HepG2 (cell line): Measurements from ENCODE around the gene CADM3. TPM values are rescaled to one million over a fixed set of nuclear protein-coding genes. Genes with fewer than 3 reads are reported as not detected.

Experiments
- ATAC-seq: fragments of 200-7000 bp; cut with Tn5 transposase; 3 replicates; pipeline ENCODE4 v1.9.1; 2020; ENCODE audit warnings: mild to moderate bottlenecking, moderate library complexity
- BruUV-seq: library from RNA; stranded (reverse); fragments of 400-500 nt; replicated peaks from 2 replicates; lab custom pipeline; 2021; lab: Mats Ljungman, UMichigan
- CTCF ChIA-PET: fragments of 300-600 bp; formaldehyde crosslinking; extraction: SDS; loops from one replicate; lab custom pipeline; 2021; ENCODE audit warnings: low total read pairs, inconsistent platforms, low intra/inter-chr PET ratio; lab: Yijun Ruan, JAX
- POLR2A ChIA-PET: fragments of 350-600 bp; sonication (Branson Sonifier 250); formaldehyde crosslinking; loops from one replicate; lab custom pipeline; 2020; ENCODE audit warnings: antibody characterized with exemption, inconsistent platforms; lab: Yijun Ruan, JAX
- DNase-seq: peaks from one replicate; pipeline ENCODE4 v3.0.0-alpha.2; 2015; ENCODE audit warnings: low spot score
- FAIRE-seq: peaks from 3 replicates; lab custom pipeline; 2011; peaks lifted over from hg19 to GRCh38; lab: Jason Lieb, UNC
- H2AFZ ChIP-seq: one replicate; pipeline ENCODE4 v1.6.1; 2011; ENCODE audit warnings: low read length, inconsistent platforms
- H3K27ac ChIP-seq: fragments of 300-600 bp; 3 replicates; pipeline ENCODE4 v1.8.0; 2011; ENCODE audit warnings: mixed run types, mild to moderate bottlenecking, mixed read lengths, low read length, inconsistent platforms; ENCODE audit not compliant: insufficient read depth; ENCODE audit errors: extremely low read length
- H3K27me3 ChIP-seq, 2 experiments: fragments of 200-600 bp in 1 of 2; 2 replicates in 1 of 2; 3 replicates in 1 of 2; pipeline versions ENCODE4 v1.6.0 to v1.8.0; 2011; ENCODE audit warnings: low read length in 2 of 2, mild to moderate bottlenecking in 2 of 2, moderate library complexity in 2 of 2, inconsistent platforms in 1 of 2; ENCODE audit not compliant: insufficient read depth in 2 of 2, control insufficient read depth in 1 of 2
- H3K36me3 ChIP-seq, 2 experiments: fragments of 200-600 bp in 1 of 2; replicated peaks in 1 of 2; 2 replicates in 1 of 2; 3 replicates in 1 of 2; pipeline versions ENCODE4 v1.5.1 to v1.8.0; 2011; ENCODE audit warnings: low read length in 2 of 2, inconsistent platforms in 1 of 2; ENCODE audit not compliant: insufficient read depth in 2 of 2, control insufficient read depth in 1 of 2
- H3K4me1 ChIP-seq: 2 replicates; pipeline ENCODE4 v1.5.1; 2012; ENCODE audit warnings: low read length, inconsistent platforms; ENCODE audit not compliant: insufficient read depth
- H3K4me2 ChIP-seq: 2 replicates; pipeline ENCODE4 v1.6.0; 2011; ENCODE audit warnings: low read depth, low read length, inconsistent platforms
- H3K4me3 ChIP-seq, 3 experiments: fragments of 200-600 bp in 1 of 3; sonication (generic), shearing (Covaris generic) in 1 of 3; replicated peaks in 1 of 3; 2 replicates each; pipeline ENCODE4 v1.5.1; 2011 to 2016; ENCODE audit warnings: low read length in 3 of 3, inconsistent platforms in 2 of 3, low read depth in 2 of 3, mild to moderate bottlenecking in 2 of 3, control low read depth in 1 of 3, mixed read lengths in 1 of 3; ENCODE audit not compliant: insufficient read depth in 1 of 3
- H3K79me2 ChIP-seq: one replicate; pipeline ENCODE4 v1.6.1; 2011; ENCODE audit warnings: low read length, inconsistent platforms; ENCODE audit not compliant: insufficient read depth
- H3K9ac ChIP-seq: 2 replicates; pipeline ENCODE4 v1.6.0; 2011; ENCODE audit warnings: mild to moderate bottlenecking, low read depth, low read length, inconsistent platforms; ENCODE audit not compliant: insufficient read depth
- H3K9me3 ChIP-seq: 2 replicates; pipeline ENCODE4 v1.5.1; 2012; ENCODE audit warnings: mild to moderate bottlenecking, low read length
- H4K20me1 ChIP-seq: 2 replicates; pipeline ENCODE4 v1.6.0; 2011; ENCODE audit warnings: inconsistent platforms, mild to moderate bottlenecking, low read length, moderate library complexity; ENCODE audit not compliant: insufficient read depth
- KDM3A ChIP-seq: IDR thresholded peaks from 2 replicates; pipeline ENCODE4 v1.6.1; 2018; ENCODE audit warnings: low read depth, missing compliant biosample characterization
- KLF15 ChIP-seq: sonication (generic); formaldehyde crosslinking; IDR thresholded peaks from 2 replicates; pipeline ENCODE4 v1.8.1; 2023; ENCODE audit warnings: borderline replicate concordance, mild to moderate bottlenecking, inconsistent platforms, missing genetic modification reagents, mixed read lengths
- NCOA2 ChIP-seq: sonication (generic); formaldehyde crosslinking; IDR thresholded peaks from 2 replicates; pipeline ENCODE4 v1.8.0; 2022; ENCODE audit warnings: inconsistent platforms
- NFE2 ChIP-seq: sonication (generic); formaldehyde crosslinking; IDR thresholded peaks from 2 replicates; pipeline ENCODE4 v1.4.0; 2020; ENCODE audit warnings: missing genetic modification reagents
- NFYC ChIP-seq: IDR thresholded peaks from 2 replicates; pipeline ENCODE4 v1.6.1; 2016; ENCODE audit warnings: missing genetic modification reagents, missing compliant biosample characterization
- RAD51 ChIP-seq: fragments of 450-650 bp; IDR thresholded peaks from 2 replicates; pipeline ENCODE4 v1.6.1; 2016; ENCODE audit warnings: borderline replicate concordance
- RNF219 ChIP-seq: sonication (generic); formaldehyde crosslinking; IDR thresholded peaks from 2 replicates; pipeline ENCODE4 v1.5.0; 2020; ENCODE audit warnings: mild to moderate bottlenecking, missing genetic modification reagents
- SALL2 ChIP-seq: sonication (generic); formaldehyde crosslinking; IDR thresholded peaks from 2 replicates; pipeline ENCODE4 v1.8.1; 2023; ENCODE audit warnings: mild to moderate bottlenecking, missing genetic modification reagents, inconsistent platforms
- SATB2 ChIP-seq: sonication (generic); formaldehyde crosslinking; IDR thresholded peaks from 2 replicates; pipeline ENCODE4 v1.5.0; 2020; ENCODE audit warnings: missing genetic modification reagents
- SRY ChIP-seq: sonication (generic); formaldehyde crosslinking; IDR thresholded peaks from 2 replicates; pipeline ENCODE4 v1.8.0; 2022; ENCODE audit warnings: mild to moderate bottlenecking, missing genetic modification reagents
- TEF ChIP-seq: sonication (generic); formaldehyde crosslinking; IDR thresholded peaks from 2 replicates; pipeline ENCODE4 v1.5.0; 2020; ENCODE audit warnings: missing genetic modification reagents
- THAP8 ChIP-seq: sonication (generic); formaldehyde crosslinking; IDR thresholded peaks from 2 replicates; pipeline ENCODE4 v1.5.1; 2020; ENCODE audit warnings: missing genetic modification reagents, mild to moderate bottlenecking, borderline replicate concordance
- TOE1 ChIP-seq: sonication (generic); formaldehyde crosslinking; IDR thresholded peaks from 2 replicates; pipeline ENCODE4 v1.4.0; 2020; ENCODE audit warnings: mild to moderate bottlenecking, missing genetic modification reagents
- ZFY ChIP-seq: sonication (generic); formaldehyde crosslinking; IDR thresholded peaks from 2 replicates; pipeline ENCODE4 v1.4.0; 2020; ENCODE audit warnings: missing genetic modification reagents
- ZNF768 ChIP-seq: sonication (generic); formaldehyde crosslinking; IDR thresholded peaks from 2 replicates; pipeline ENCODE4 v1.4.0; 2020; ENCODE audit warnings: missing genetic modification reagents
- ZNF841 ChIP-seq: sonication (generic); formaldehyde crosslinking; IDR thresholded peaks from 2 replicates; pipeline ENCODE4 v1.8.1; 2023; ENCODE audit warnings: missing genetic modification reagents, borderline replicate concordance
- WGBS: methylation state at CpG from one replicate; pipeline ENCODE4 v1.1.6; 2017; ENCODE audit warnings: low lambda C conversion rate; 5-methylcytosine and 5-hydroxymethylcytosine counted together
- in situ Hi-C: cut with HindIII; loops from 2 replicates; pipeline ENCODE4 v1.10.0; 2017; ENCODE audit warnings: low pct_unique_long_range_greater_than_20kb; ENCODE audit not compliant: extremely low pct_ligation_motif_present
- intact Hi-C: fragments of 100-400 bp; cut with micrococcal nuclease; formaldehyde crosslinking; loops from one replicate; pipeline ENCODE4 v1.10.0; 2022; ENCODE audit not compliant: unreplicated experiment
- polyA plus RNA-seq, 8 experiments: library from polyadenylated mRNA; depleted of rRNA in 3 of 8; stranded (reverse) in 7 of 8; unstranded in 1 of 8; fragments of >200 nt; fragmentation: Illumina TruSeq in 4 of 8; extraction: Trizol in 4 of 8; gene quantifications; 2 replicates each; pipeline versions ENCODE4 v1.2.1 to v1.2.3, GENCODE V29; 2011 to 2016; ENCODE audit warnings: low read depth in 4 of 8, missing spikeins in 1 of 8, mixed read lengths in 1 of 8; ENCODE audit not compliant: insufficient read depth in 1 of 8
- total RNA-seq, 5 experiments: library from RNA; depleted of rRNA; stranded (reverse); fragments of >200 nt; fragmentation: Illumina TruSeq; extraction: Trizol; gene quantifications; 2 replicates each; pipeline ENCODE4 v1.2.3, GENCODE V29; 2016; ENCODE audit warnings: low read depth in 1 of 5
- TF ChIP-seq, protein P1 (sequence below): sonication (generic); formaldehyde crosslinking; IDR thresholded peaks from 2 replicates; pipeline ENCODE4 v1.4.0; 2020; ENCODE audit warnings: low read depth, mild to moderate bottlenecking, missing genetic modification reagents
- TF ChIP-seq, protein P2 (sequence below): conservative IDR thresholded peaks from 2 replicates; pipeline ENCODE4 v1.6.1; 2018; ENCODE audit warnings: missing genetic modification reagents

Gene CADM3
- total and polyA plus RNA-seq, 2 of the 13 experiments (the other 11 are each of a cell fraction or from before 2014, with no cell fraction given), result not detected

DNA sequence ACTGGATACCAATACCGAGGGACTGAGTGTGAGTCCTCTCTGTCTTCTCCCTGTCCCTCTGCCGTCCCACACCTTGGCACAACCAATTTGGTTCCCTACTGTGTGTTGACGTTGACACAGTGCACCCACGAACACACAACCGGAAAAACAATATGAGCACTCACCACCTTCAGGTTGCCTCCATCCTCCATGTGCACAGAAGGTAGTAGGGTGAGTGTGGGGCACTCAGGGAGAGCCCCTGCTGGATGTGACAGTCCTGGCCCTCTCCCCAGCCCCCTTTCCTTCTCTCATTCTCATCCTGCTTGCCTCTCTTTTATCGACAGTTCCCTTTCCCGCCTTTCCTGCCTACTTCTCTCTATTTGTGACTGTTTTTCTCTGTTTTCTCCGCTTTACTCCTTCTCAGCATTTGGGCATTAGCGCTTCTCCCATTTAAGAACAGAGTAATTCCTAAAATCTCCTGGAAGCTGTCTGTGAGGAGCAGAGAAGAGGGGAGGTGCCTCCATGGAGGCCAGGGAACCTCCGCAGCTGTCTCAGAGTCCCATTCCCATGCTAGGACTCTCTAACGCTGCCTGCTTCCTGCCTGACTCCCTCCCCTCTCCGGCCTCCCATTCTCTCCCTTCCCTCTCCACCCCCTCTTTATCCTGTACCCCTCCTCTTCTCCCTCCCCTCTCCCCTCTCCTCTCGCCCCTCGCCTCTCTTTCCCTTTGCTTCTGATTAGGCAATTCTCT, 16.4 kb downstream of the CADM3 start:
- DNase-seq, result no peak
- BruUV-seq, result no TSS peak
- TF ChIP-seq TOE1 (CRISPR knock-in tag), result no peak
- TF ChIP-seq ZNF768 (CRISPR knock-in tag), result no peak
- TF ChIP-seq ZNF841, result no peak
- no peak for TF ChIP-seq ZFY (CRISPR knock-in tag)
- no peak for TF ChIP-seq NFE2 (CRISPR knock-in tag)
- no peak for TF ChIP-seq SALL2 (CRISPR knock-in tag)
- TF ChIP-seq RAD51, result no peak
- TF ChIP-seq KLF15 (CRISPR knock-in tag), result no peak
- no peak for TF ChIP-seq SRY
- no peak for TF ChIP-seq TEF (CRISPR knock-in tag)
- no peak for TF ChIP-seq THAP8 (CRISPR knock-in tag)
- TF ChIP-seq, protein P1, sequence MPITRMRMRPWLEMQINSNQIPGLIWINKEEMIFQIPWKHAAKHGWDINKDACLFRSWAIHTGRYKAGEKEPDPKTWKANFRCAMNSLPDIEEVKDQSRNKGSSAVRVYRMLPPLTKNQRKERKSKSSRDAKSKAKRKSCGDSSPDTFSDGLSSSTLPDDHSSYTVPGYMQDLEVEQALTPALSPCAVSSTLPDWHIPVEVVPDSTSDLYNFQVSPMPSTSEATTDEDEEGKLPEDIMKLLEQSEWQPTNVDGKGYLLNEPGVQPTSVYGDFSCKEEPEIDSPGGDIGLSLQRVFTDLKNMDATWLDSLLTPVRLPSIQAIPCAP (CRISPR knock-in tag), result no peak
- no peak for TF ChIP-seq KDM3A
- TF ChIP-seq NFYC (CRISPR knock-in tag), result no peak
- TF ChIP-seq SATB2 (CRISPR knock-in tag), result no peak
- no peak for TF ChIP-seq RNF219 (CRISPR knock-in tag)
- TF ChIP-seq NCOA2 (CRISPR knock-in tag), result no peak
- TF ChIP-seq, protein P2, sequence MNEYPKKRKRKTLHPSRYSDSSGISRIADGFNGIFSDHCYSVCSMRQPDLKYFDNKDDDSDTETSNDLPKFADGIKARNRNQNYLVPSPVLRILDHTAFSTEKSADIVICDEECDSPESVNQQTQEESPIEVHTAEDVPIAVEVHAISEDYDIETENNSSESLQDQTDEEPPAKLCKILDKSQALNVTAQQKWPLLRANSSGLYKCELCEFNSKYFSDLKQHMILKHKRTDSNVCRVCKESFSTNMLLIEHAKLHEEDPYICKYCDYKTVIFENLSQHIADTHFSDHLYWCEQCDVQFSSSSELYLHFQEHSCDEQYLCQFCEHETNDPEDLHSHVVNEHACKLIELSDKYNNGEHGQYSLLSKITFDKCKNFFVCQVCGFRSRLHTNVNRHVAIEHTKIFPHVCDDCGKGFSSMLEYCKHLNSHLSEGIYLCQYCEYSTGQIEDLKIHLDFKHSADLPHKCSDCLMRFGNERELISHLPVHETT, result no peak
- TF ChIP-seq, all 625 proteins: peak for 0
- no peak overlapping the region for H2AFZ ChIP-seq
- H3K9me3 ChIP-seq, result no peaks in the 10 kb centered on the region
- H4K20me1 ChIP-seq, result no peaks in the 10 kb centered on the region
- H3K4me3 ChIP-seq, result no peak overlapping the region
- ChIA-PET CTCF (no interaction called here), POLR2A (no interaction called here)
- H3K9ac ChIP-seq, result no peak overlapping the region
- H3K36me3 ChIP-seq, result no peaks in the 10 kb centered on the region
- WGBS, result 26% methylated on average over 12 of the region's 14 CpGs
- no peak overlapping the region for H3K27ac ChIP-seq
- H3K4me2 ChIP-seq, result no peak overlapping the region
- intact Hi-C loops (no loop called here), in situ Hi-C loops (no loop called here)
- FAIRE-seq (no peak), ATAC-seq (no peak)
- no peaks in the 10 kb centered on the region for H3K79me2 ChIP-seq
- peaks cover 0 to 4% of the 10 kb centered on the region in 2 experiments; a peak in 1 of 5 replicates for H3K27me3 ChIP-seq
- H3K4me1 ChIP-seq, result no peaks in the 10 kb centered on the region
